Body of pancreas (tissue), 4 donors: ENCODE measurements around the gene USP35. TPM values are rescaled to one million over a fixed set of nuclear protein-coding genes. Genes with fewer than 3 reads are reported as not detected.
"Not testable (repeated sequence)": the region's sequence is repeated elsewhere in the genome, so short reads cannot be mapped to it uniquely, and the experiment has no call there.

Experiments
- ATAC-seq: fragments of 150-250 bp; one replicate; pipeline ENCODE4 v1.9.1; 2016
- DNase-seq, 4 donors: peaks; one replicate each; pipeline ENCODE4 v3.0.0-alpha.2; 2019
- H3K27ac ChIP-seq, 4 donors: fragments of 200-600 bp; sonication (generic); 1 replicate in 3 of 4; 2 replicates in 1 of 4; pipeline versions ENCODE4 v1.5.1 to v1.6.1; 2016 to 2019; ENCODE audit warnings: mild to moderate bottlenecking in 1 of 4, mixed read lengths in 1 of 4, moderate library complexity in 1 of 4
- H3K27me3 ChIP-seq, 2 donors: fragments of 200-600 bp; sonication (generic); one replicate each; pipeline ENCODE4 v1.6.0; 2016; ENCODE audit warnings: mild to moderate bottlenecking in 1 of 2
- H3K36me3 ChIP-seq, 2 donors: fragments of 200-600 bp; sonication (generic); replicated peaks in 1 of 2; 2 replicates each; pipeline ENCODE4 v1.5.1; 2016; ENCODE audit warnings: low read depth in 2 of 2; ENCODE audit not compliant: insufficient read depth in 1 of 2
- H3K4me1 ChIP-seq: fragments of 200-600 bp; sonication (generic); one replicate; pipeline ENCODE4 v1.6.0; 2016
- H3K4me3 ChIP-seq, 2 donors: fragments of 200-600 bp; sonication (generic); 1 replicate in 1 of 2; 2 replicates in 1 of 2; pipeline ENCODE4 v1.5.1; 2016 to 2019
- H3K9me3 ChIP-seq, 3 donors: fragments of 200-600 bp; sonication (generic); 1 replicate in 2 of 3; 2 replicates in 1 of 3; pipeline ENCODE4 v1.5.1; 2016
- CTCF ChIP-seq, 7 experiments: fragments of 450-650 bp in 4 of 7; fragments of 200-600 bp in 3 of 7; sonication (generic) in 3 of 7; IDR thresholded peaks; one replicate each; pipeline ENCODE4 v1.5.1; 2016 to 2019; ENCODE audit warnings: antibody characterized with exemption in 7 of 7
- POLR2A ChIP-seq, 3 donors: fragments of 450-650 bp; IDR thresholded peaks; one replicate each; pipeline ENCODE4 v1.6.1; 2016; ENCODE audit warnings: antibody characterized with exemption in 3 of 3, mild to moderate bottlenecking in 2 of 3
- WGBS, 2 donors: methylation state at CpG; one replicate each; pipeline ENCODE4 v1.1.5; 2017; 5-methylcytosine and 5-hydroxymethylcytosine counted together
- intact Hi-C: fragments of 100-400 bp; cut with DNase I; formaldehyde crosslinking; loops from one replicate; pipeline ENCODE4 v1.15.1; 2023
- total RNA-seq, 2 donors: library from RNA; depleted of rRNA; stranded (reverse); fragments of >200 nt; gene quantifications; one replicate each; pipeline ENCODE4 v1.1.0, GENCODE V29; 2016

The USP35 gene
- total RNA-seq, 2 donors from 2014 or later: 8.6 to 11.2 TPM

- no peaks in the 10 kb centered on the region for H3K36me3 ChIP-seq
- ATAC-seq (peak; percentile 65), DNase-seq (peak; percentile 33 to 57 (median 47))
- no peak overlapping the region for H3K4me3 ChIP-seq
- intact Hi-C loops: no loop called here
- no peaks in the 10 kb centered on the region for H3K27me3 ChIP-seq
- H3K4me1 ChIP-seq: no peaks in the 10 kb centered on the region
- H3K9me3 ChIP-seq: no peaks in the 10 kb centered on the region
- WGBS, 2 donors: 53 to 63% methylated on average over 13 to 17 of the region's 17 CpGs
- TF ChIP-seq CTCF (IDR thresholded peaks at IDR 0.05): no peak
- no peak for TF ChIP-seq POLR2A (IDR thresholded peaks at IDR 0.05)
- H3K27ac ChIP-seq: peak overlapping the region; percentile 20 to 51 (median 39)
These were observed 19.9 kb upstream of the USP35 start for GRCh38 chr11:78168539-78169477.

GRCh38 chr11:78170413-78170812 lies 18.3 kb upstream of the USP35 start:
- 82 to 88% methylated on average over 11 of the region's 11 CpGs for WGBS, 2 donors
- Histone ChIP-seq H3K36me3 (no peaks in the 10 kb centered on the region), H3K27ac (no peak overlapping the region), H3K9me3 (no peaks in the 10 kb centered on the region), H3K4me3 (no peak overlapping the region), H3K4me1 (no peaks in the 10 kb centered on the region), H3K27me3 (no peaks in the 10 kb centered on the region)
- DNase-seq (no peak), ATAC-seq (no peak)
- intact Hi-C loops: no loop called here
- TF ChIP-seq POLR2A (IDR thresholded peaks at IDR 0.05) (no peak), CTCF (IDR thresholded peaks at IDR 0.05) (no peak)

GRCh38 chr11:78170874-78171549 lies 17.7 kb upstream of the USP35 start:
- Histone ChIP-seq H3K27ac (no peak overlapping the region), H3K9me3 (no peaks in the 10 kb centered on the region), H3K4me1 (no peaks in the 10 kb centered on the region), H3K4me3 (no peak overlapping the region), H3K27me3 (no peaks in the 10 kb centered on the region), H3K36me3 (no peaks in the 10 kb centered on the region)
- ATAC-seq (no peak), DNase-seq (no peak)
- no peak for TF ChIP-seq POLR2A (IDR thresholded peaks at IDR 0.05)
- no peak for TF ChIP-seq CTCF (IDR thresholded peaks at IDR 0.05)
- 67 to 71% methylated on average over 6 to 7 of the region's 7 CpGs for WGBS, 2 donors
- intact Hi-C loops: no loop called here

- Histone ChIP-seq H3K4me3 (no peak overlapping the region), H3K9me3 (no peaks in the 10 kb centered on the region), H3K4me1 (no peaks in the 10 kb centered on the region), H3K27ac (no peak overlapping the region), H3K27me3 (no peaks in the 10 kb centered on the region), H3K36me3 (no peaks in the 10 kb centered on the region)
- no peak for ATAC-seq
- intact Hi-C loops: no loop called here
- TF ChIP-seq CTCF (IDR thresholded peaks at IDR 0.05) (no peak), POLR2A (IDR thresholded peaks at IDR 0.05) (no peak)
- no peak for DNase-seq
- WGBS, 2 donors: 91 to 99% methylated on average over 4 to 6 of the region's 6 CpGs
These were observed 16.8 kb upstream of the USP35 start for GRCh38 chr11:78171951-78172350.

GRCh38 chr11:78175862-78176261 lies 12.9 kb upstream of the USP35 start:
- H3K36me3 ChIP-seq, H3K4me1 ChIP-seq, H3K27me3 ChIP-seq, H3K27ac ChIP-seq, H3K4me3 ChIP-seq, ATAC-seq, H3K9me3 ChIP-seq, intact Hi-C loops, DNase-seq: not testable (repeated sequence)
- WGBS, 2 donors: 98 to 100% methylated on average over 3 of the region's 3 CpGs
